ENCODE data around the gene CYFIP1. TPM values are rescaled to one million over a fixed set of nuclear protein-coding genes. Genes with fewer than 3 reads are reported as not detected.

The CYFIP1 gene
- polyA plus RNA-seq, 1 donor from 2014 or later, result 9.3 TPM

DNA sequence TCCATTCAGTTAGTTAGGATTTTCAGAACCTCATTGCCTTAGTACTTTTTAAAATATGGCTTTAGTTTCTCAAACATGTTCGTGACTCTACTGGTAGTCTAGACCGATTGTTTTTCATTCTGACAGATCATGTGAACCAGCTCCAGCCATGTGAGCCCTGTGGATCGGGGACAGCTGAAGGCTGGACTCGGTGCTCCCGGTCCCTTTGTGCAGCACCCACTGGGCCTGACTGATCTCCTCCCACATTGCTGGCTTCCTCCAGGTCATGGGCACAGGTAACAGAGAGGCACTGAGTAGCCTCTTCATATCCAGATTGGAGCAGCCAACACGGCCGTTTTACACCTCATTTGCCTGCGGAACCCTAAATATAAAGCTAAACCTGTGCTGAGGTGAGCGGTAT lies 111.2 kb downstream of the CYFIP1 start:
- Histone ChIP-seq H3K27me3 (ENCODE audit: insufficient read depth, low read depth, low read length) (no peaks in the 10 kb centered on the region), H3K79me2 (replicated peaks; ENCODE audit: insufficient read depth, low read length) (no peaks in the 10 kb centered on the region), H3F3A (ENCODE audit: insufficient read depth, low read length, poor library complexity, severe bottlenecking) (no peaks in the 10 kb centered on the region), H3K27ac (ENCODE audit: low read length) (no peak overlapping the region), H3K9ac (ENCODE audit: low read length) (no peak overlapping the region), H3K36me3 (ENCODE audit: insufficient read depth, low read length) (no peaks in the 10 kb centered on the region), H3K9me2 (ENCODE audit: insufficient read depth, low read length) (no peaks in the 10 kb centered on the region), H2AFZ (ENCODE audit: low read depth, low read length) (no peak overlapping the region), H3K4me2 (ENCODE audit: low read length) (no peak overlapping the region), H4K20me1 (ENCODE audit: insufficient read depth) (no peaks in the 10 kb centered on the region), H3K4me3 (ENCODE audit: low read length) (no peak overlapping the region), H3K9me3 (ENCODE audit: low read length) (no peaks in the 10 kb centered on the region)
- TF ChIP-seq SMC3 (conservative IDR thresholded peaks at IDR 0.05; ENCODE audit: poor library complexity) (no peak), RAD21 (conservative IDR thresholded peaks at IDR 0.05) (no peak), MXI1 (conservative IDR thresholded peaks at IDR 0.05; ENCODE audit: poor library complexity, severe bottlenecking) (no peak), POLR2AphosphoS5 (IDR thresholded peaks at IDR 0.05) (no peak), EZH2 (IDR thresholded peaks at IDR 0.05; ENCODE audit: borderline replicate concordance, insufficient read depth, low read length, poor library complexity, severe bottlenecking) (no peak), EP300 (conservative IDR thresholded peaks at IDR 0.05; ENCODE audit: poor library complexity, severe bottlenecking) (no peak), TAF1 (IDR thresholded peaks at IDR 0.05; ENCODE audit: low read depth) (no peak)
- TF ChIP-seq, protein P1, sequence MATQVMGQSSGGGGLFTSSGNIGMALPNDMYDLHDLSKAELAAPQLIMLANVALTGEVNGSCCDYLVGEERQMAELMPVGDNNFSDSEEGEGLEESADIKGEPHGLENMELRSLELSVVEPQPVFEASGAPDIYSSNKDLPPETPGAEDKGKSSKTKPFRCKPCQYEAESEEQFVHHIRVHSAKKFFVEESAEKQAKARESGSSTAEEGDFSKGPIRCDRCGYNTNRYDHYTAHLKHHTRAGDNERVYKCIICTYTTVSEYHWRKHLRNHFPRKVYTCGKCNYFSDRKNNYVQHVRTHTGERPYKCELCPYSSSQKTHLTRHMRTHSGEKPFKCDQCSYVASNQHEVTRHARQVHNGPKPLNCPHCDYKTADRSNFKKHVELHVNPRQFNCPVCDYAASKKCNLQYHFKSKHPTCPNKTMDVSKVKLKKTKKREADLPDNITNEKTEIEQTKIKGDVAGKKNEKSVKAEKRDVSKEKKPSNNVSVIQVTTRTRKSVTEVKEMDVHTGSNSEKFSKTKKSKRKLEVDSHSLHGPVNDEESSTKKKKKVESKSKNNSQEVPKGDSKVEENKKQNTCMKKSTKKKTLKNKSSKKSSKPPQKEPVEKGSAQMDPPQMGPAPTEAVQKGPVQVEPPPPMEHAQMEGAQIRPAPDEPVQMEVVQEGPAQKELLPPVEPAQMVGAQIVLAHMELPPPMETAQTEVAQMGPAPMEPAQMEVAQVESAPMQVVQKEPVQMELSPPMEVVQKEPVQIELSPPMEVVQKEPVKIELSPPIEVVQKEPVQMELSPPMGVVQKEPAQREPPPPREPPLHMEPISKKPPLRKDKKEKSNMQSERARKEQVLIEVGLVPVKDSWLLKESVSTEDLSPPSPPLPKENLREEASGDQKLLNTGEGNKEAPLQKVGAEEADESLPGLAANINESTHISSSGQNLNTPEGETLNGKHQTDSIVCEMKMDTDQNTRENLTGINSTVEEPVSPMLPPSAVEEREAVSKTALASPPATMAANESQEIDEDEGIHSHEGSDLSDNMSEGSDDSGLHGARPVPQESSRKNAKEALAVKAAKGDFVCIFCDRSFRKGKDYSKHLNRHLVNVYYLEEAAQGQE (IDR thresholded peaks at IDR 0.05; ENCODE audit: borderline replicate concordance), result no peak
- TF ChIP-seq, protein P2, sequence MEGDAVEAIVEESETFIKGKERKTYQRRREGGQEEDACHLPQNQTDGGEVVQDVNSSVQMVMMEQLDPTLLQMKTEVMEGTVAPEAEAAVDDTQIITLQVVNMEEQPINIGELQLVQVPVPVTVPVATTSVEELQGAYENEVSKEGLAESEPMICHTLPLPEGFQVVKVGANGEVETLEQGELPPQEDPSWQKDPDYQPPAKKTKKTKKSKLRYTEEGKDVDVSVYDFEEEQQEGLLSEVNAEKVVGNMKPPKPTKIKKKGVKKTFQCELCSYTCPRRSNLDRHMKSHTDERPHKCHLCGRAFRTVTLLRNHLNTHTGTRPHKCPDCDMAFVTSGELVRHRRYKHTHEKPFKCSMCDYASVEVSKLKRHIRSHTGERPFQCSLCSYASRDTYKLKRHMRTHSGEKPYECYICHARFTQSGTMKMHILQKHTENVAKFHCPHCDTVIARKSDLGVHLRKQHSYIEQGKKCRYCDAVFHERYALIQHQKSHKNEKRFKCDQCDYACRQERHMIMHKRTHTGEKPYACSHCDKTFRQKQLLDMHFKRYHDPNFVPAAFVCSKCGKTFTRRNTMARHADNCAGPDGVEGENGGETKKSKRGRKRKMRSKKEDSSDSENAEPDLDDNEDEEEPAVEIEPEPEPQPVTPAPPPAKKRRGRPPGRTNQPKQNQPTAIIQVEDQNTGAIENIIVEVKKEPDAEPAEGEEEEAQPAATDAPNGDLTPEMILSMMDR (IDR thresholded peaks at IDR 0.05; ENCODE audit: poor library complexity, severe bottlenecking), result no peak

DNA sequence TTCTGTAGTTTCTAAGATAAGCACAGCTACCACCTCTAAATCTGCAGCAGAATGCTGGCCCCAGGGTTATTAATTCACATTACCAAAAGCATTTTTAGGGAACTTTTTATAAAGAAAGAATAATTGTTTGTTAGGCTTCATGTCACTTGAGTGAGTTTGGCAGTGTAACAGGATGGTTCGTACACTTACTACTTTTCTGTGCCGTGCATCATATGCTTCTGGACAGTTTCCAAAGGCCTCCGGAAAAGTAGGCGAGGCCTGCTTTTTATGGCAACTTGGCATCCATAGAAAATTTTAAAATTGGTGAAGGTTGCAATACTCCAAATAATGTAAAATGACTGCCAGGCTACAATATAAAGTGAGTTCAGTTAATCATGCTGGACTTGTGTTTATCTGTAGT lies 111.7 kb downstream of the CYFIP1 start:
- no peaks in the 10 kb centered on the region for H3K9me3 ChIP-seq (ENCODE audit: low read length)
- H3K9me2 ChIP-seq (ENCODE audit: insufficient read depth, low read length), result no peaks in the 10 kb centered on the region
- no peaks in the 10 kb centered on the region for H3K36me3 ChIP-seq (ENCODE audit: insufficient read depth, low read length)
- no peak overlapping the region for H3K9ac ChIP-seq (ENCODE audit: low read length)
- no peaks in the 10 kb centered on the region for H3K27me3 ChIP-seq (ENCODE audit: insufficient read depth, low read depth, low read length)
- no peak overlapping the region for H3K27ac ChIP-seq (ENCODE audit: low read length)
- H2AFZ ChIP-seq (ENCODE audit: low read depth, low read length), result no peak overlapping the region
- no peak overlapping the region for H3K4me3 ChIP-seq (ENCODE audit: low read length)
- no peaks in the 10 kb centered on the region for H3F3A ChIP-seq (ENCODE audit: insufficient read depth, low read length, poor library complexity, severe bottlenecking)
- H3K4me2 ChIP-seq (ENCODE audit: low read length), result no peak overlapping the region
- TF ChIP-seq, protein P1 (IDR thresholded peaks at IDR 0.05; ENCODE audit: borderline replicate concordance), result no peak
- no peaks in the 10 kb centered on the region for H4K20me1 ChIP-seq (ENCODE audit: insufficient read depth)
- no peaks in the 10 kb centered on the region for H3K79me2 ChIP-seq (replicated peaks; ENCODE audit: insufficient read depth, low read length)

Data from neural cell (in vitro differentiated cells).